ENCODE data around the gene SELENBP1.

Gene SELENBP1

DNA sequence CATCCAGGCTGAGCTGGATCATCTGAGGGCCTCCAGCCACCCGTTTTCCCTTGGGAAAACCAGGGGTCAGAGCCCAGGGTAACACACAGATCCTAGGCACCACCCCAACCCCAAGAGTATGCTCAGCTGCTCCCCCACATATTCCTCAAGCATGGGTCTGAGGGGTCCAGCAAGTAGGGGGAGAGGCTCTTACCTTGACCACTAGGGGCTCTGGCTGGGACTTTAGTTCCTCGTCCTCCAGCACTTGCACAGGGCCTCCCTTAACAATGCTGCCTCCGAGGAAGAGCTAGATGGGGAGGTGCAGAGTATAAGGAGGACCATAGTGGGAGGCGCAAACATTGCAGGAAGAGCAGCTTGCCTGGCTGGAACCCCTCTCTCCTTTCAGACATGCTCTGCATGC, 7.5 kb downstream of the SELENBP1 start:
- ATAC-seq: no peak; the same call in 2 of the 3 replicates
- TF ChIP-seq, protein P1, sequence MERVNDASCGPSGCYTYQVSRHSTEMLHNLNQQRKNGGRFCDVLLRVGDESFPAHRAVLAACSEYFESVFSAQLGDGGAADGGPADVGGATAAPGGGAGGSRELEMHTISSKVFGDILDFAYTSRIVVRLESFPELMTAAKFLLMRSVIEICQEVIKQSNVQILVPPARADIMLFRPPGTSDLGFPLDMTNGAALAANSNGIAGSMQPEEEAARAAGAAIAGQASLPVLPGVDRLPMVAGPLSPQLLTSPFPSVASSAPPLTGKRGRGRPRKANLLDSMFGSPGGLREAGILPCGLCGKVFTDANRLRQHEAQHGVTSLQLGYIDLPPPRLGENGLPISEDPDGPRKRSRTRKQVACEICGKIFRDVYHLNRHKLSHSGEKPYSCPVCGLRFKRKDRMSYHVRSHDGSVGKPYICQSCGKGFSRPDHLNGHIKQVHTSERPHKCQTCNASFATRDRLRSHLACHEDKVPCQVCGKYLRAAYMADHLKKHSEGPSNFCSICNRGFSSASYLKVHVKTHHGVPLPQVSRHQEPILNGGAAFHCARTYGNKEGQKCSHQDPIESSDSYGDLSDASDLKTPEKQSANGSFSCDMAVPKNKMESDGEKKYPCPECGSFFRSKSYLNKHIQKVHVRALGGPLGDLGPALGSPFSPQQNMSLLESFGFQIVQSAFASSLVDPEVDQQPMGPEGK (CRISPR knock-in tag; IDR thresholded peaks at IDR 0.05; ENCODE audit: borderline replicate concordance): no peak
- TF ChIP-seq ARNTL (CRISPR knock-in tag; IDR thresholded peaks at IDR 0.05; ENCODE audit: borderline replicate concordance, low read depth) (no peak), ZC3H10 (CRISPR knock-in tag; IDR thresholded peaks at IDR 0.05) (no peak), ZNF70 (CRISPR knock-in tag; IDR thresholded peaks at IDR 0.05) (no peak), OSR1 (CRISPR knock-in tag; IDR thresholded peaks at IDR 0.05) (no peak), ZFP30 (CRISPR knock-in tag; IDR thresholded peaks at IDR 0.05) (no peak), TCF4 (CRISPR knock-in tag; IDR thresholded peaks at IDR 0.05; ENCODE audit: borderline replicate concordance) (no peak), ZNF8 (CRISPR knock-in tag; IDR thresholded peaks at IDR 0.05) (no peak), RARB (CRISPR knock-in tag; IDR thresholded peaks at IDR 0.05) (no peak), GLIS3 (CRISPR knock-in tag; IDR thresholded peaks at IDR 0.05) (no peak), SNAI2 (CRISPR knock-in tag; IDR thresholded peaks at IDR 0.05) (no peak), TOX (CRISPR knock-in tag; IDR thresholded peaks at IDR 0.05; ENCODE audit: borderline replicate concordance) (no peak), CSDC2 (CRISPR knock-in tag; IDR thresholded peaks at IDR 0.05) (no peak), ZFP3 (CRISPR knock-in tag; IDR thresholded peaks at IDR 0.05) (no peak), BACH2 (CRISPR knock-in tag; IDR thresholded peaks at IDR 0.05; ENCODE audit: borderline replicate concordance) (no peak)
- TF ChIP-seq, protein P2, sequence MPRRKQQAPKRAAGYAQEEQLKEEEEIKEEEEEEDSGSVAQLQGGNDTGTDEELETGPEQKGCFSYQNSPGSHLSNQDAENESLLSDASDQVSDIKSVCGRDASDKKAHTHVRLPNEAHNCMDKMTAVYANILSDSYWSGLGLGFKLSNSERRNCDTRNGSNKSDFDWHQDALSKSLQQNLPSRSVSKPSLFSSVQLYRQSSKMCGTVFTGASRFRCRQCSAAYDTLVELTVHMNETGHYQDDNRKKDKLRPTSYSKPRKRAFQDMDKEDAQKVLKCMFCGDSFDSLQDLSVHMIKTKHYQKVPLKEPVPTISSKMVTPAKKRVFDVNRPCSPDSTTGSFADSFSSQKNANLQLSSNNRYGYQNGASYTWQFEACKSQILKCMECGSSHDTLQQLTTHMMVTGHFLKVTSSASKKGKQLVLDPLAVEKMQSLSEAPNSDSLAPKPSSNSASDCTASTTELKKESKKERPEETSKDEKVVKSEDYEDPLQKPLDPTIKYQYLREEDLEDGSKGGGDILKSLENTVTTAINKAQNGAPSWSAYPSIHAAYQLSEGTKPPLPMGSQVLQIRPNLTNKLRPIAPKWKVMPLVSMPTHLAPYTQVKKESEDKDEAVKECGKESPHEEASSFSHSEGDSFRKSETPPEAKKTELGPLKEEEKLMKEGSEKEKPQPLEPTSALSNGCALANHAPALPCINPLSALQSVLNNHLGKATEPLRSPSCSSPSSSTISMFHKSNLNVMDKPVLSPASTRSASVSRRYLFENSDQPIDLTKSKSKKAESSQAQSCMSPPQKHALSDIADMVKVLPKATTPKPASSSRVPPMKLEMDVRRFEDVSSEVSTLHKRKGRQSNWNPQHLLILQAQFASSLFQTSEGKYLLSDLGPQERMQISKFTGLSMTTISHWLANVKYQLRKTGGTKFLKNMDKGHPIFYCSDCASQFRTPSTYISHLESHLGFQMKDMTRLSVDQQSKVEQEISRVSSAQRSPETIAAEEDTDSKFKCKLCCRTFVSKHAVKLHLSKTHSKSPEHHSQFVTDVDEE (CRISPR knock-in tag; IDR thresholded peaks at IDR 0.05): no peak
- TF ChIP-seq, protein P3, sequence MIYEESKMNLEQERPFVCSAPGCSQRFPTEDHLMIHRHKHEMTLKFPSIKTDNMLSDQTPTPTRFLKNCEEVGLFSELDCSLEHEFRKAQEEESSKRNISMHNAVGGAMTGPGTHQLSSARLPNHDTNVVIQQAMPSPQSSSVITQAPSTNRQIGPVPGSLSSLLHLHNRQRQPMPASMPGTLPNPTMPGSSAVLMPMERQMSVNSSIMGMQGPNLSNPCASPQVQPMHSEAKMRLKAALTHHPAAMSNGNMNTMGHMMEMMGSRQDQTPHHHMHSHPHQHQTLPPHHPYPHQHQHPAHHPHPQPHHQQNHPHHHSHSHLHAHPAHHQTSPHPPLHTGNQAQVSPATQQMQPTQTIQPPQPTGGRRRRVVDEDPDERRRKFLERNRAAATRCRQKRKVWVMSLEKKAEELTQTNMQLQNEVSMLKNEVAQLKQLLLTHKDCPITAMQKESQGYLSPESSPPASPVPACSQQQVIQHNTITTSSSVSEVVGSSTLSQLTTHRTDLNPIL (CRISPR knock-in tag; IDR thresholded peaks at IDR 0.05; ENCODE audit: low read depth): no peak

DNA sequence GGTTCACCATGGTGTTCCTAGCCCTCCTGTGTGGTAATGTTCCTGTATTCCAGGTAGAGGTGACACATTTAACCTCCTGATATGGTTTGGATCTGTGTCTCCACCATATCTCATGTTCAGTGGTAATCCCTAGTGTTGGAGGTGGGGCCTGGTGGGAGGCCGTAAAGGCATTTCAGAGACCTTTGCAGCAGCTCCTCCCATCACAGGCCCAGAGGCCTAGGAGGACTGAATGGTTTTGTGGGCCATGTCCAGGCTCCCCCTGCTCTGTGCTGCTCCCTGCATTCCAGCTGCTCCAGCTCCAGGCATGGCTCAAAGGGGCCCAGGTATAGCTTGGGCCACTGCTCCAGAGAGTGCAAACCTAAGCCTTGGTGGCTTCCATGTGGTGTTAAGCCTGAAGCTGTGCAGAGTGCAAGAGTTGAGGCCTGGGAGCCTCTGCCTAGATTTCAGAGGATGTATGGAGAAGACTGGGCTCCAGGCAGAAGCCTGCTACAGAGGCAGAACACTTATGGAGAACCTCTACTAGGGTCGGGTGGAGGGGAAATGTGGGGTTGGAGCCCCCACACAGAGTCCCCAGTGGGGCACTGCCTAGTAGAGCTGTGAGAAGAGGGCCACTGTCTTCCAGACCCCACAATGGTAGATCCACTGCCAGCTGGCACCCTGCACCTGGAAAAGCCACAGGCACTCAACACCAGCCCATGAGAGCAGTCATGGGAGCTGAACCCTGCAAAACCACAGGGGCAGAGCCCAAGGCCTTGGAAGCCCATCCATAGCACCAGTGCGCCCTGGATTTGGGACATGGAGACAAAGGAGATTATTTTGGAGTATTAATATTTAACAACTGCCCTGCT, 10.0 kb downstream of the SELENBP1 start:
- TF ChIP-seq ZFP3 (CRISPR knock-in tag; IDR thresholded peaks at IDR 0.05): no peak
- TF ChIP-seq, protein P4, sequence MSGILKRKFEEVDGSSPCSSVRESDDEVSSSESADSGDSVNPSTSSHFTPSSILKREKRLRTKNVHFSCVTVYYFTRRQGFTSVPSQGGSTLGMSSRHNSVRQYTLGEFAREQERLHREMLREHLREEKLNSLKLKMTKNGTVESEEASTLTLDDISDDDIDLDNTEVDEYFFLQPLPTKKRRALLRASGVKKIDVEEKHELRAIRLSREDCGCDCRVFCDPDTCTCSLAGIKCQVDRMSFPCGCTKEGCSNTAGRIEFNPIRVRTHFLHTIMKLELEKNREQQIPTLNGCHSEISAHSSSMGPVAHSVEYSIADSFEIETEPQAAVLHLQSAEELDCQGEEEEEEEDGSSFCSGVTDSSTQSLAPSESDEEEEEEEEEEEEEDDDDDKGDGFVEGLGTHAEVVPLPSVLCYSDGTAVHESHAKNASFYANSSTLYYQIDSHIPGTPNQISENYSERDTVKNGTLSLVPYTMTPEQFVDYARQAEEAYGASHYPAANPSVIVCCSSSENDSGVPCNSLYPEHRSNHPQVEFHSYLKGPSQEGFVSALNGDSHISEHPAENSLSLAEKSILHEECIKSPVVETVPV (CRISPR knock-in tag; IDR thresholded peaks at IDR 0.05): no peak
- TF ChIP-seq ZNF565 (CRISPR knock-in tag; conservative IDR thresholded peaks at IDR 0.05; ENCODE audit: low read depth): no peak
- TF ChIP-seq PPARA (CRISPR knock-in tag; IDR thresholded peaks at IDR 0.05; ENCODE audit: borderline replicate concordance): no peak
- TF ChIP-seq CSDC2 (CRISPR knock-in tag; IDR thresholded peaks at IDR 0.05): no peak
- TF ChIP-seq, protein P2 (CRISPR knock-in tag; IDR thresholded peaks at IDR 0.05): no peak
- no peak for TF ChIP-seq ESRRG (CRISPR knock-in tag; IDR thresholded peaks at IDR 0.05)
- no peak for TF ChIP-seq ISL1 (CRISPR knock-in tag; IDR thresholded peaks at IDR 0.05)
- TF ChIP-seq BACH2 (CRISPR knock-in tag; IDR thresholded peaks at IDR 0.05; ENCODE audit: borderline replicate concordance): no peak
- no peak for TF ChIP-seq TOX (CRISPR knock-in tag; IDR thresholded peaks at IDR 0.05; ENCODE audit: borderline replicate concordance)
- no peak for ATAC-seq

Measured in SK-N-SH treated with all-trans-retinoic acid at 6 μM for 48 hours (cell line).